Testis (tissue), 3 donors: ENCODE data around the gene TBL1X. TPM values are rescaled to one million over a fixed set of nuclear protein-coding genes. Genes with fewer than 3 reads are reported as not detected.

ENCODE experiments used
- DNase-seq: peaks from one replicate; pipeline ENCODE4 v3.0.0-alpha.2; 2019
- H3K27ac ChIP-seq, 2 donors: fragments of 200-600 bp; sonication (generic); one replicate each; pipeline ENCODE4 v1.5.1; 2019
- H3K27me3 ChIP-seq: fragments of 200-600 bp; sonication (generic); one replicate; pipeline ENCODE4 v1.5.1; 2019
- H3K36me3 ChIP-seq: fragments of 200-600 bp; sonication (generic); one replicate; pipeline ENCODE4 v1.5.1; 2017; ENCODE audit warnings: low read depth; ENCODE audit errors: missing control alignments
- H3K4me1 ChIP-seq: fragments of 200-600 bp; sonication (generic); one replicate; pipeline ENCODE4 v1.5.1; 2019
- H3K4me3 ChIP-seq, 2 donors: fragments of 200-600 bp; sonication (generic); one replicate each; pipeline ENCODE4 v1.5.1; 2017 to 2019
- H3K9me3 ChIP-seq: fragments of 200-600 bp; sonication (generic); one replicate; pipeline ENCODE4 v1.5.1; 2017
- POLR2A ChIP-seq: fragments of 450-650 bp; IDR thresholded peaks from one replicate; pipeline ENCODE4 v1.6.1; 2017; ENCODE audit warnings: antibody characterized with exemption, mild to moderate bottlenecking, moderate library complexity
- WGBS, 2 donors: methylation state at CpG; one replicate each; pipeline ENCODE4 v1.1.5; 2018; 5-methylcytosine and 5-hydroxymethylcytosine counted together
- intact Hi-C: fragments of 100-400 bp; cut with DNase I; formaldehyde crosslinking; loops from one replicate; pipeline ENCODE4 v1.15.1; 2023; ENCODE audit warnings: low total_unique reads
- polyA plus RNA-seq: library from polyadenylated mRNA; stranded (reverse); fragments of 350-450 nt; fragmentation: Illumina TruSeq; extraction: RNeasy Lipid Tissue Mini Kit (QIAGEN cat#74804); gene quantifications from one replicate; pipeline ENCODE4 v1.2.3, GENCODE V29; 2014; ENCODE audit warnings: low read depth, low replicate concordance; ENCODE audit not compliant: insufficient read depth
- total RNA-seq, 2 donors: library from RNA; depleted of rRNA; stranded (reverse); fragments of >200 nt; gene quantifications; one replicate each; pipeline ENCODE4 v1.2.3, GENCODE V29; 2016
- TF ChIP-seq, protein P1 (sequence below), 3 experiments: fragments of 450-650 bp in 2 of 3; fragments of 200-600 bp in 1 of 3; sonication (generic) in 1 of 3; IDR thresholded peaks; one replicate each; pipeline ENCODE4 v1.5.1; 2016 to 2019; ENCODE audit warnings: antibody characterized with exemption in 3 of 3, mild to moderate bottlenecking in 2 of 3, moderate library complexity in 1 of 3

The TBL1X gene
- total and polyA plus RNA-seq, 3 donors from 2014 or later, result 24.0 to 69.2 (median 48.1) TPM

DNA sequence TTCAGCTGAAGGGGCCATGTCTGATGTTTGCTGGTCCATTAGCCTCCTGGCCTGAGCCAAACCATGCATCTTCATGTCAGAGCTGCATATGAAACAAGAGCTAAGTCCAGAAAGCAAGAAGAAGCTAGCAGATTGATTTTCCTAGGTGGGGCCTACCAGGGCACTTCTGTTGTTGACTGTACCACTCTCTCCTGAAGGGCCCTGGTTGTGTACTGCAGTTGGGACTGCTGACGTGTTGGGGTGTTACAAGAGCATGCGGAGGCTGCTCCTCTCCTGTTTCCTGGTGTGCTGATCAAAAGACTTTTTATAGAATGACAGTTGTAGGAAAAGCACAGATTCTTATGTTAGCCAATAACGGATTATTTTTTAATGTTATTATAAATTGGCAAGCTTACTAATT lies 145.1 kb downstream of the TBL1X start:
- no peak overlapping the region for H3K4me3 ChIP-seq
- no peak overlapping the region for H3K27ac ChIP-seq
- intact Hi-C loops, result no loop called here
- no peaks in the 10 kb centered on the region for H3K4me1 ChIP-seq
- H3K36me3 ChIP-seq, result no peaks in the 10 kb centered on the region
- no peak for DNase-seq
- 54 to 91% methylated on average over 3 of the region's 3 CpGs for WGBS, 2 donors
- H3K9me3 ChIP-seq, result no peaks in the 10 kb centered on the region
- H3K27me3 ChIP-seq, result no peaks in the 10 kb centered on the region
- no peak for TF ChIP-seq POLR2A
- TF ChIP-seq, protein P1, sequence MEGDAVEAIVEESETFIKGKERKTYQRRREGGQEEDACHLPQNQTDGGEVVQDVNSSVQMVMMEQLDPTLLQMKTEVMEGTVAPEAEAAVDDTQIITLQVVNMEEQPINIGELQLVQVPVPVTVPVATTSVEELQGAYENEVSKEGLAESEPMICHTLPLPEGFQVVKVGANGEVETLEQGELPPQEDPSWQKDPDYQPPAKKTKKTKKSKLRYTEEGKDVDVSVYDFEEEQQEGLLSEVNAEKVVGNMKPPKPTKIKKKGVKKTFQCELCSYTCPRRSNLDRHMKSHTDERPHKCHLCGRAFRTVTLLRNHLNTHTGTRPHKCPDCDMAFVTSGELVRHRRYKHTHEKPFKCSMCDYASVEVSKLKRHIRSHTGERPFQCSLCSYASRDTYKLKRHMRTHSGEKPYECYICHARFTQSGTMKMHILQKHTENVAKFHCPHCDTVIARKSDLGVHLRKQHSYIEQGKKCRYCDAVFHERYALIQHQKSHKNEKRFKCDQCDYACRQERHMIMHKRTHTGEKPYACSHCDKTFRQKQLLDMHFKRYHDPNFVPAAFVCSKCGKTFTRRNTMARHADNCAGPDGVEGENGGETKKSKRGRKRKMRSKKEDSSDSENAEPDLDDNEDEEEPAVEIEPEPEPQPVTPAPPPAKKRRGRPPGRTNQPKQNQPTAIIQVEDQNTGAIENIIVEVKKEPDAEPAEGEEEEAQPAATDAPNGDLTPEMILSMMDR (IDR thresholded peaks at IDR 0.05), result no peak

DNA sequence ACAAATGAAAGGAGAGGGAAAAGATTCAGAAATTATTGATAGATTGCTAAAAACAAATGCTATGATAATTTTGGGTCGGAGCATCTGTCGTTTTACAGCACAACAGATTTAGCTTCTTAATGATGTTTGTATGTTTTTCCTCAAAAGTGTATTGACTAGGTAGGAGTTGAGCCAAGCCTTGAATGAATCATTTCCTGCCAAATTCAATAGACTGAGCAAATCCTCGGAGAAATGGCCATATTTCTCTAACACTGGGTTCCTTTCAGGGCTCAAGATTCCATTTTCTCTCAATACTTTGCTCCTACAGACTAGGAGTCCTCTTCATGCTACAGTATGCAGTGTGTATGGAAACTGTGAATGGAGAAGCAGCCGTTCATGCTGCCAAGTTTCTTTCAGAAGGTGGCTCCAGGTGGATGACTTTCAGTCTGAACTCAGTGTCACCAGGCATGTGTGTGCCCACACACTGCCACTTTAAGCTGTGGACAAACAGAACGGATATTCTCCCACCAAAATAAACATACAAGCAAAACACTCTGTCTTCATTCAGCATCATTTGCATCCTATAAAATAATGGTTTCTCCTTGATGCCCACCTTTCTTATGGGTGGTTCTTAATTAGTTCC lies 146.0 kb downstream of the TBL1X start:
- intact Hi-C loops, result no loop called here
- Histone ChIP-seq H3K27ac (no peak overlapping the region), H3K9me3 (no peaks in the 10 kb centered on the region), H3K27me3 (no peaks in the 10 kb centered on the region), H3K4me1 (no peaks in the 10 kb centered on the region), H3K36me3 (no peaks in the 10 kb centered on the region), H3K4me3 (no peak overlapping the region)
- DNase-seq, result no peak
- WGBS, 2 donors, result 62 to 70% methylated on average over 5 of the region's 5 CpGs
- TF ChIP-seq POLR2A, result no peak
- TF ChIP-seq, protein P1 (IDR thresholded peaks at IDR 0.05), result no peak

DNA sequence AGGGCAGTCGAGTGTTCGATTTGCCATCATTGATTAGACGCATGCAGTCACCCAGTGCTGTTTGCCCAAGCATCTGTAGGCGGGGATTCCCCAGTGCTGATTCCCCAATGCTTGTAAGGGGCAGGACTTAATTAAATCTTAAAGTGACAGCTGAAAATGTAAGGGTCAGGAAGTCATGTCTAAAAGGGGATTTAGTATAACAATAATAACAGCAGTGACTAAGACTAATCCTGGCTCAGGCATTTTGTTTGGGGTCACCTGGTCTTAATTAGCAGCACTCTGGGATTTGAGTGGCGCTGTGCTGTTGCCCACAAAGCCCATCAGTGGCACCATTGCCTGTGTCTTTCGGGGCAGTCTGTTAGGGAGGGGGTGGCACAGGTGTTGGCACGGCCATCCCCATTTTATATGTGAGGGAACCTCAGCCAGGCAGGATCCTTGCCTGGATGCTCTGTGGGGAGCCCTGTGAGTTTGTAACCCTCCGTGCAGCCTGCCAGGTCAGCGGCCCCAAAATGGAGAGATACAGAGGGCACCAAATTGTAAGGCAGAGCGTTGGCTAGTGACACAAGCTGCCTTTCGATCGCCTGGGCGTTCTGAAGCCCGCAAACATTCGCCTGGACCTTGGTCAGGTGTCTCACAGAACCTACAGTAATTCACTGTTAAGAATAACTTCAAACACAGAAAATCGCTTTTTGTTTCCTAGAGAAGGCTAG lies 146.7 kb downstream of the TBL1X start:
- WGBS, 2 donors, result 91 to 94% methylated on average over 11 to 13 of the region's 16 CpGs
- TF ChIP-seq POLR2A, result no peak
- TF ChIP-seq, protein P1 (IDR thresholded peaks at IDR 0.05), result no peak
- Histone ChIP-seq H3K4me3 (no peak overlapping the region), H3K27me3 (no peaks in the 10 kb centered on the region), H3K9me3 (no peaks in the 10 kb centered on the region), H3K36me3 (no peaks in the 10 kb centered on the region), H3K27ac (no peak overlapping the region), H3K4me1 (no peaks in the 10 kb centered on the region)
- intact Hi-C loops, result no loop called here
- no peak for DNase-seq

DNA sequence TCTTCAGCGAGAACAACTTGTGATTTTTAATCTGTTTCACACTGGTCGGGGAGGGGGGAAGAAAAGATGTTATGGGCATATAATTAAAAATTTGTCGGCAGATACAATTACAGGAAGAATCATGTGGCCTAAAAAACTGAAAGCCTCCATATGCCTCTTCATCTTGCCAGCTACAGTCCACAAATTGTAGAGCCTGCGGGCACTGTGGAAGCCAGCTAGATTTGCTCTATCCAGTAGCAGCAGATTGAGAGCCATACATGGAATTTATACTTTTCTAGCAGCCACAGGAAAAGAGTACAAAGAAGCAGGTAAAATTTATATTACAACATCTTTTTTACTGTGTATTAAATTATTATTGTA lies 147.3 kb downstream of the TBL1X start:
- H3K4me1 ChIP-seq, result no peaks in the 10 kb centered on the region
- no peak for DNase-seq
- intact Hi-C loops, result no loop called here
- no peak overlapping the region for H3K4me3 ChIP-seq
- H3K27ac ChIP-seq, result no peak overlapping the region
- WGBS, 2 donors, result 69 to 81% methylated on average over 4 of the region's 4 CpGs
- no peaks in the 10 kb centered on the region for H3K9me3 ChIP-seq
- no peaks in the 10 kb centered on the region for H3K27me3 ChIP-seq
- no peak for TF ChIP-seq POLR2A
- TF ChIP-seq, protein P1 (IDR thresholded peaks at IDR 0.05), result no peak
- no peaks in the 10 kb centered on the region for H3K36me3 ChIP-seq

DNA sequence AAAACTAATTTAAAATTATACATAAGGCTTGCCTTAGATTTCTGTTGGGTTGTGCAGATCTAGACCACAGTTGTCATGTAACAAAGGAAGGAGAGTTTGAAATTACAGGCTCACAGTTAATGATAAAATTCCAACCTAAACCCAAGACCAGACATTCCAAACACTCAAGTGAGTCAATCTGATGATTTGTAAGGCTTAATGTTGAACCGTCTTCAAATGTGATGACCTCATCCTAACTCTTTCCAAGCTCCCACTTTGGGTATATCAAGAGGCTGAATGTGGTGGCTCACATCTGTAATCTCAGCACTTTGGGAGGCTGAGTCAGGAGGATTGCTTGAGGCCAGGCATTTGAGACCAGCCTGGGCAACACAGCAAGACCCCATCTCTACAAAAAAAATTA lies 149.2 kb downstream of the TBL1X start:
- H3K4me1 ChIP-seq, result no peaks in the 10 kb centered on the region
- WGBS, 2 donors, result 86 to 92% methylated on average over 1 of the region's 1 CpG
- no peak overlapping the region for H3K4me3 ChIP-seq
- intact Hi-C loops, result no loop called here
- H3K27ac ChIP-seq, result no peak overlapping the region
- no peaks in the 10 kb centered on the region for H3K9me3 ChIP-seq
- TF ChIP-seq, protein P1 (IDR thresholded peaks at IDR 0.05), result no peak
- TF ChIP-seq POLR2A, result no peak
- no peaks in the 10 kb centered on the region for H3K27me3 ChIP-seq
- DNase-seq, result no peak
- H3K36me3 ChIP-seq, result no peaks in the 10 kb centered on the region
